GM18519 (cell line): Measurements from ENCODE around the gene LMAN1L.
"Not testable (repeated sequence)": the region's sequence is repeated elsewhere in the genome, so short reads cannot be mapped to it uniquely, and the experiment has no call there.

Source experiments
- ATAC-seq: cut with Tn5 transposase; IDR thresholded peaks from one replicate; pipeline ENCODE4 v1.9.1; 2021; ENCODE audit warnings: mild to moderate bottlenecking, moderate library complexity; ENCODE audit not compliant: unreplicated experiment, low FRiP score

LMAN1L gene

GRCh38 chr15:74781431-74782258 is 31.0 kb upstream of the LMAN1L start, which contains the start of gene CSK:
CSK (plus strand) TSS chr15:74782080; CDS start chr15:74798298, 16,218 bp downstream.
- peak; percentile 33 for ATAC-seq

GRCh38 chr15:74782259-74783071 is 30.2 kb upstream of the LMAN1L start:
- no peak for ATAC-seq

GRCh38 chr15:74783072-74783807 is 29.4 kb upstream of the LMAN1L start:
- no peak for ATAC-seq

- ATAC-seq, result no peak
These were observed 28.8 kb upstream of the LMAN1L start for GRCh38 chr15:74783808-74784175.

GRCh38 chr15:74784426-74785193 is 28.0 kb upstream of the LMAN1L start:
- ATAC-seq, result no peak

GRCh38 chr15:74785194-74786032 is 27.2 kb upstream of the LMAN1L start:
- no peak for ATAC-seq

- not testable (repeated sequence) for ATAC-seq
These were observed 26.6 kb upstream of the LMAN1L start for GRCh38 chr15:74786081-74786480.

GRCh38 chr15:74786551-74787165 is 26.0 kb upstream of the LMAN1L start:
- no peak for ATAC-seq

- ATAC-seq, result peak; percentile 37
These were observed 25.2 kb upstream of the LMAN1L start for GRCh38 chr15:74787251-74788041.

- ATAC-seq, result no peak
These were observed 24.5 kb upstream of the LMAN1L start for GRCh38 chr15:74788042-74788682.

- no peak for ATAC-seq
These were observed 23.9 kb upstream of the LMAN1L start for GRCh38 chr15:74788683-74789151.

- no peak for ATAC-seq
These were observed 23.4 kb upstream of the LMAN1L start for GRCh38 chr15:74789171-74789631.

- ATAC-seq, result no peak
These were observed 22.9 kb upstream of the LMAN1L start for GRCh38 chr15:74789741-74790079.

- no peak for ATAC-seq
These were observed 22.3 kb upstream of the LMAN1L start for GRCh38 chr15:74790080-74790916.

- no peak for ATAC-seq
These were observed 21.6 kb upstream of the LMAN1L start for GRCh38 chr15:74791007-74791406.

- ATAC-seq, result no peak
These were observed 21.0 kb upstream of the LMAN1L start for GRCh38 chr15:74791667-74792066.
